Activated CD4-positive, CD25-positive, alpha-beta regulatory T cell treated with anti-CD3 and anti-CD28 coated beads, Interleukin-2, amount 50 U/mL, for 16 hours (primary cell): ENCODE measurements around the gene GHRL.

Experiments used
- DNase-seq: peaks from one replicate; pipeline ENCODE4 v3.0.0-alpha.2; 2020; ENCODE audit warnings: low read depth, low spot score

GHRL gene

GRCh38 chr3:10292505-10293419 is at the start of gene GHRL:
TSS of gene GHRL (minus strand) at chr3:10292947. CDS start at chr3:10290180, 2,767 bp downstream.
- no peak for DNase-seq

- no peak for DNase-seq
Measured at GRCh38 chr3:10341901-10342398, 49.2 kb upstream of the GHRL start.

- DNase-seq, result no peak
Measured at GRCh38 chr3:10340476-10340875, 47.7 kb upstream of the GHRL start.

- DNase-seq, result no peak
Measured at GRCh38 chr3:10340046-10340445, 47.3 kb upstream of the GHRL start.

GRCh38 chr3:10339376-10339955 is 46.7 kb upstream of the GHRL start:
- no peak for DNase-seq

- DNase-seq, result no peak
Measured at GRCh38 chr3:10338591-10339353, 46.0 kb upstream of the GHRL start.

- no peak for DNase-seq
Measured at GRCh38 chr3:10338164-10338470, 45.4 kb upstream of the GHRL start.

- no peak for DNase-seq
Measured at GRCh38 chr3:10337323-10338163, 44.8 kb upstream of the GHRL start.

- DNase-seq, result no peak
Measured at GRCh38 chr3:10336761-10337160, 44.0 kb upstream of the GHRL start.

- DNase-seq, result no peak
Measured at GRCh38 chr3:10335871-10336622, 43.3 kb upstream of the GHRL start.

- DNase-seq, result no peak
Measured at GRCh38 chr3:10335190-10335738, 42.5 kb upstream of the GHRL start.

- no peak for DNase-seq
Measured at GRCh38 chr3:10334459-10334858, 41.7 kb upstream of the GHRL start.

GRCh38 chr3:10334042-10334441 is 41.3 kb upstream of the GHRL start:
- no peak for DNase-seq

GRCh38 chr3:10333349-10333650 is 40.6 kb upstream of the GHRL start:
- no peak for DNase-seq

- no peak for DNase-seq
Measured at GRCh38 chr3:10332481-10333348, 40.0 kb upstream of the GHRL start.

- no peak for DNase-seq
Measured at GRCh38 chr3:10331320-10331719, 38.6 kb upstream of the GHRL start.

GRCh38 chr3:10330319-10330718 is 37.6 kb upstream of the GHRL start:
- DNase-seq, result no peak

GRCh38 chr3:10329495-10330015 is 36.8 kb upstream of the GHRL start:
- DNase-seq, result no peak

GRCh38 chr3:10328460-10329071 is 35.8 kb upstream of the GHRL start:
- no peak for DNase-seq
